IMR-90 (cell line): Measurements from ENCODE around the gene OPHN1. TPM values are rescaled to one million over a fixed set of nuclear protein-coding genes. Genes with fewer than 3 reads are reported as not detected.

Experiments
- ATAC-seq: fragments of 200-7000 bp; cut with Tn5 transposase; 2 replicates; pipeline ENCODE4 v1.9.1; 2020; ENCODE audit warnings: low read depth, mild to moderate bottlenecking, moderate library complexity
- BruUV-seq: library from RNA; stranded (reverse); fragments of 400-500 nt; replicated peaks from 2 replicates; lab custom pipeline; 2021; lab: Mats Ljungman, UMichigan
- CTCF ChIA-PET: fragments of 300-600 bp; formaldehyde crosslinking; extraction: SDS; loops from one replicate; lab custom pipeline; 2021; ENCODE audit warnings: antibody characterized with exemption; lab: Yijun Ruan, JAX
- POLR2A ChIA-PET: fragments of 300-600 bp; sonication (Branson Sonifier 250); formaldehyde crosslinking; loops from one replicate; lab custom pipeline; 2022; ENCODE audit warnings: antibody characterized with exemption; ENCODE audit not compliant: unreplicated experiment; lab: Charles Lee
- DNase-seq: peaks from one replicate; pipeline ENCODE4 v3.0.0; 2013
- H2AFZ ChIP-seq: replicated peaks from 2 replicates; pipeline ENCODE3; 2013; ENCODE audit warnings: low read length, mild to moderate bottlenecking; ENCODE audit not compliant: poor library complexity
- H2AK5ac ChIP-seq: 2 replicates; pipeline ENCODE4 v1.6.1; 2013; ENCODE audit warnings: low read depth, low read length, inconsistent platforms
- H2AK9ac ChIP-seq: replicated peaks from 2 replicates; pipeline ENCODE3; 2013; ENCODE audit warnings: mild to moderate bottlenecking, low read depth, low read length, moderate library complexity; ENCODE audit not compliant: poor library complexity
- H2BK120ac ChIP-seq: 2 replicates; pipeline ENCODE4 v1.6.1; 2013; ENCODE audit warnings: low read depth, low read length, inconsistent platforms
- H2BK15ac ChIP-seq: 3 replicates; pipeline ENCODE4 v1.6.1; 2013; ENCODE audit warnings: low read depth, low read length, inconsistent platforms
- H2BK20ac ChIP-seq: 2 replicates; pipeline ENCODE4 v1.6.1; 2013; ENCODE audit warnings: low read depth, mild to moderate bottlenecking, inconsistent platforms, low read length, moderate library complexity
- H2BK5ac ChIP-seq: 2 replicates; pipeline ENCODE4 v1.6.1; 2013; ENCODE audit warnings: mild to moderate bottlenecking, low read depth, low read length, inconsistent platforms; ENCODE audit not compliant: poor library complexity, severe bottlenecking
- H3K14ac ChIP-seq: replicated peaks from 2 replicates; pipeline ENCODE4 v1.6.1; 2013; ENCODE audit warnings: low read depth, low read length, inconsistent platforms
- H3K18ac ChIP-seq: 2 replicates; pipeline ENCODE4 v1.6.1; 2013; ENCODE audit warnings: low read depth, low read length, control low read depth
- H3K23ac ChIP-seq: 2 replicates; pipeline ENCODE4 v1.6.1; 2013; ENCODE audit warnings: low read depth, low read length, inconsistent platforms
- H3K27ac ChIP-seq: 2 replicates; pipeline ENCODE4 v1.5.1; 2013; ENCODE audit warnings: mild to moderate bottlenecking, control low read depth, low read length; ENCODE audit not compliant: insufficient read depth
- H3K27me3 ChIP-seq: 2 replicates; pipeline ENCODE4 v1.6.1; 2013; ENCODE audit warnings: low read length; ENCODE audit not compliant: control insufficient read depth, insufficient read depth
- H3K36me3 ChIP-seq: 2 replicates; pipeline ENCODE4 v1.6.1; 2013; ENCODE audit warnings: low read length, mixed read lengths; ENCODE audit not compliant: control insufficient read depth, insufficient read depth
- H3K4ac ChIP-seq: 2 replicates; pipeline ENCODE4 v1.6.1; 2013; ENCODE audit warnings: low read depth, low read length, inconsistent platforms
- H3K4me1 ChIP-seq: 2 replicates; pipeline ENCODE4 v1.6.1; 2013; ENCODE audit warnings: low read length, mixed read lengths; ENCODE audit not compliant: control insufficient read depth, insufficient read depth
- H3K4me2 ChIP-seq: 2 replicates; pipeline ENCODE4 v1.6.1; 2013; ENCODE audit warnings: low read depth, mild to moderate bottlenecking, control low read depth, low read length, moderate library complexity
- H3K4me3 ChIP-seq: 2 replicates; pipeline ENCODE4 v1.5.1; 2013; ENCODE audit warnings: low read depth, mild to moderate bottlenecking, control low read depth, low read length, moderate library complexity; ENCODE audit not compliant: insufficient read depth
- H3K56ac ChIP-seq: 2 replicates; pipeline ENCODE4 v1.6.1; 2013; ENCODE audit warnings: low read length, inconsistent platforms; ENCODE audit not compliant: insufficient read depth; ENCODE audit errors: extremely low read depth
- H3K79me1 ChIP-seq, 2 experiments: 2 replicates each; pipeline ENCODE4 v1.6.1; 2013; ENCODE audit warnings: low read length in 2 of 2, inconsistent platforms in 1 of 2, low read depth in 1 of 2
- H3K9ac ChIP-seq: 2 replicates; pipeline ENCODE4 v1.6.1; 2013; ENCODE audit warnings: low read depth, low read length, control low read depth
- H3K9me1 ChIP-seq: 2 replicates; pipeline ENCODE4 v1.6.1; 2013; ENCODE audit warnings: low read length, inconsistent platforms; ENCODE audit not compliant: insufficient read depth
- H3K9me3 ChIP-seq: 2 replicates; pipeline ENCODE4 v1.6.1; 2013; ENCODE audit warnings: low read length; ENCODE audit not compliant: control insufficient read depth, insufficient read depth
- H4K20me1 ChIP-seq: 2 replicates; pipeline ENCODE4 v1.6.1; 2013; ENCODE audit warnings: low read length, inconsistent platforms; ENCODE audit not compliant: insufficient read depth
- H4K5ac ChIP-seq: 2 replicates; pipeline ENCODE4 v1.6.1; 2013; ENCODE audit warnings: mild to moderate bottlenecking, low read depth, low read length, control low read depth
- H4K8ac ChIP-seq, 2 experiments: 2 replicates each; pipeline ENCODE4 v1.6.1; 2013; ENCODE audit warnings: low read depth in 2 of 2, low read length in 2 of 2, control low read depth in 1 of 2, inconsistent platforms in 1 of 2
- H4K91ac ChIP-seq: 2 replicates; pipeline ENCODE4 v1.6.1; 2013; ENCODE audit warnings: low read depth, low read length, inconsistent platforms; ENCODE audit not compliant: insufficient read depth
- BHLHE40 ChIP-seq: fragments of 150-350 bp; IDR thresholded peaks from 2 replicates; pipeline ENCODE4 v1.6.1; 2016; ENCODE audit warnings: mild to moderate bottlenecking, low read depth, low read length
- CEBPB ChIP-seq: IDR thresholded peaks from 2 replicates; pipeline ENCODE4 v1.6.1; 2012; ENCODE audit warnings: low read depth, low read length, improper control_type of control experiment
- CHD1 ChIP-seq: IDR thresholded peaks from 2 replicates; pipeline ENCODE4 v1.6.1; 2012; ENCODE audit warnings: low read depth, low read length, improper control_type of control experiment
- FOS ChIP-seq: fragments of 150-350 bp; IDR thresholded peaks from 2 replicates; pipeline ENCODE4 v1.6.1; 2016; ENCODE audit warnings: low read depth, low read length
- MAFK ChIP-seq: IDR thresholded peaks from 2 replicates; pipeline ENCODE4 v1.6.1; 2012; ENCODE audit warnings: low read depth, low read length, improper control_type of control experiment
- MAZ ChIP-seq: IDR thresholded peaks from 2 replicates; pipeline ENCODE4 v1.6.1; 2012; ENCODE audit warnings: low read depth, mild to moderate bottlenecking, low read length, improper control_type of control experiment, moderate library complexity, borderline replicate concordance
- MXI1 ChIP-seq: IDR thresholded peaks from 2 replicates; pipeline ENCODE4 v1.6.1; 2012; ENCODE audit warnings: low read depth, mild to moderate bottlenecking, low read length, moderate library complexity, borderline replicate concordance
- NFE2L2 ChIP-seq: fragments of 150-350 bp; IDR thresholded peaks from 2 replicates; pipeline ENCODE4 v1.6.1; 2016; ENCODE audit warnings: low read depth, mild to moderate bottlenecking, low read length
- POLR2A ChIP-seq: IDR thresholded peaks from 2 replicates; pipeline ENCODE4 v1.6.1; 2012; ENCODE audit warnings: mild to moderate bottlenecking, low read depth, low read length
- RAD21 ChIP-seq: IDR thresholded peaks from 2 replicates; pipeline ENCODE4 v1.6.1; 2012; ENCODE audit warnings: low read length, improper control_type of control experiment
- RCOR1 ChIP-seq: IDR thresholded peaks from 2 replicates; pipeline ENCODE4 v1.6.1; 2012; ENCODE audit warnings: mild to moderate bottlenecking, low read length, improper control_type of control experiment; ENCODE audit not compliant: insufficient replicate concordance
- RFX5 ChIP-seq: IDR thresholded peaks from 2 replicates; pipeline ENCODE4 v1.8.0; 2012; ENCODE audit warnings: low read depth, mild to moderate bottlenecking, low read length, moderate library complexity
- SMC3 ChIP-seq: fragments of 150-350 bp; IDR thresholded peaks from 2 replicates; pipeline ENCODE4 v1.6.1; 2016; ENCODE audit warnings: low read depth, mild to moderate bottlenecking, antibody characterized with exemption, low read length, moderate library complexity
- WGBS, 2 experiments: methylation state at CpG; one replicate each; pipeline versions ENCODE4 v1.1.5 to v1.1.7; 2013; ENCODE audit warnings: missing lambda C conversion rate in 2 of 2; ENCODE audit not compliant: insufficient read length in 1 of 2; ENCODE audit errors: extremely low coverage in 2 of 2; 5-methylcytosine and 5-hydroxymethylcytosine counted together
- dilution Hi-C: fragments of 300-500 bp; cut with HindIII; formaldehyde crosslinking; loops from one replicate; pipeline ENCODE4 v1.14.3; 2018; ENCODE audit warnings: low sequenced_read_pairs; ENCODE audit not compliant: unreplicated experiment
- in situ Hi-C: fragments of 300-500 bp; cut with MboI; formaldehyde crosslinking; loops from 3 replicates; pipeline ENCODE4 v1.14.3; 2019; ENCODE audit warnings: low sequenced_read_pairs, inconsistent platforms, mixed read lengths
- intact Hi-C: fragments of 100-400 bp; cut with micrococcal nuclease; formaldehyde crosslinking; loops from 2 replicates; pipeline ENCODE4 v1.10.0; 2022
- polyA plus RNA-seq, 3 experiments: library from polyadenylated mRNA; depleted of rRNA; stranded (reverse); fragments of >200 nt; gene quantifications; 2 replicates each; pipeline ENCODE4 v1.2.3, GENCODE V29; 2012; ENCODE audit warnings: low replicate concordance in 1 of 3
- total RNA-seq: library from RNA; depleted of rRNA; stranded (reverse); fragments of >200 nt; gene quantifications from 2 replicates; pipeline ENCODE4 v1.2.3, GENCODE V29; 2012
- TF ChIP-seq, protein P1 (sequence below): fragments of 150-350 bp; IDR thresholded peaks from 2 replicates; pipeline ENCODE4 v1.6.1; 2016; ENCODE audit warnings: low read depth, mild to moderate bottlenecking, low read length, moderate library complexity, borderline replicate concordance
- TF ChIP-seq, protein P2 (sequence below): fragments of 150-350 bp; IDR thresholded peaks from 2 replicates; pipeline ENCODE4 v1.6.1; 2017; ENCODE audit warnings: mild to moderate bottlenecking, antibody characterized with exemption, low read length, low read depth
- TF ChIP-seq, protein P3 (sequence below): conservative IDR thresholded peaks from 2 replicates; pipeline ENCODE4 v1.5.1; 2012; ENCODE audit warnings: mild to moderate bottlenecking, low read depth, low read length, improper control_type of control experiment

OPHN1 gene
- total and polyA plus RNA-seq, 2 of the 4 experiments (the other 2 are of a cell fraction), result 4.0 to 13.1 TPM

DNA sequence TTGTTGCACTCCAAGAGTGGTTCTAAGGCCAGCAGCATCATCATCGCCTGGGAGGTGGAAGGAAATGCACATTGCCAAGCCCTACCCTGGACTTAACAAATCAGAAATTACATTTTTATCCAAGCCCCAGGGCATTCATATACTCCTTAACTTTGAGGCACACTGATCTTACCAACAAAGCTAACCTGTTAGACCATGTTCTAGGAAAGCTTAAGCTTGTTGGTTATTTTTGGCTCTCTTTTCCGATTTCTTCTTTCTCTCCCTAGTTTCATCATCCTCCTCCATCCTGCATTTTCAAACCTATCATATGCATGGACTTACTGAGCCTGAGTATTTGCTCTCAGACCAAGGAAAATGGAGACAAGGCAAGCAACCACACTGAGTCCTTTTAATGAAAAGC lies 133.4 kb downstream of the OPHN1 start:
- H3K18ac ChIP-seq, result no peak overlapping the region
- no peak overlapping the region for H3K9ac ChIP-seq
- no peaks in the 10 kb centered on the region for H3K9me3 ChIP-seq
- dilution Hi-C loops, result no loop called here
- H3K27ac ChIP-seq, result no peak overlapping the region
- TF ChIP-seq CHD1 (no peak), RAD21 (no peak), MAFK (no peak), MXI1 (no peak), CEBPB (no peak), BHLHE40 (no peak), MAZ (no peak), FOS (no peak), NFE2L2 (no peak), SMC3 (no peak), RFX5 (no peak), RCOR1 (no peak), POLR2A (no peak)
- TF ChIP-seq, protein P1, sequence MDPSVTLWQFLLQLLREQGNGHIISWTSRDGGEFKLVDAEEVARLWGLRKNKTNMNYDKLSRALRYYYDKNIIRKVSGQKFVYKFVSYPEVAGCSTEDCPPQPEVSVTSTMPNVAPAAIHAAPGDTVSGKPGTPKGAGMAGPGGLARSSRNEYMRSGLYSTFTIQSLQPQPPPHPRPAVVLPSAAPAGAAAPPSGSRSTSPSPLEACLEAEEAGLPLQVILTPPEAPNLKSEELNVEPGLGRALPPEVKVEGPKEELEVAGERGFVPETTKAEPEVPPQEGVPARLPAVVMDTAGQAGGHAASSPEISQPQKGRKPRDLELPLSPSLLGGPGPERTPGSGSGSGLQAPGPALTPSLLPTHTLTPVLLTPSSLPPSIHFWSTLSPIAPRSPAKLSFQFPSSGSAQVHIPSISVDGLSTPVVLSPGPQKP, result no peak
- TF ChIP-seq, protein P2, sequence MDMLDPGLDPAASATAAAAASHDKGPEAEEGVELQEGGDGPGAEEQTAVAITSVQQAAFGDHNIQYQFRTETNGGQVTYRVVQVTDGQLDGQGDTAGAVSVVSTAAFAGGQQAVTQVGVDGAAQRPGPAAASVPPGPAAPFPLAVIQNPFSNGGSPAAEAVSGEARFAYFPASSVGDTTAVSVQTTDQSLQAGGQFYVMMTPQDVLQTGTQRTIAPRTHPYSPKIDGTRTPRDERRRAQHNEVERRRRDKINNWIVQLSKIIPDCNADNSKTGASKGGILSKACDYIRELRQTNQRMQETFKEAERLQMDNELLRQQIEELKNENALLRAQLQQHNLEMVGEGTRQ, result no peak
- TF ChIP-seq, protein P3, sequence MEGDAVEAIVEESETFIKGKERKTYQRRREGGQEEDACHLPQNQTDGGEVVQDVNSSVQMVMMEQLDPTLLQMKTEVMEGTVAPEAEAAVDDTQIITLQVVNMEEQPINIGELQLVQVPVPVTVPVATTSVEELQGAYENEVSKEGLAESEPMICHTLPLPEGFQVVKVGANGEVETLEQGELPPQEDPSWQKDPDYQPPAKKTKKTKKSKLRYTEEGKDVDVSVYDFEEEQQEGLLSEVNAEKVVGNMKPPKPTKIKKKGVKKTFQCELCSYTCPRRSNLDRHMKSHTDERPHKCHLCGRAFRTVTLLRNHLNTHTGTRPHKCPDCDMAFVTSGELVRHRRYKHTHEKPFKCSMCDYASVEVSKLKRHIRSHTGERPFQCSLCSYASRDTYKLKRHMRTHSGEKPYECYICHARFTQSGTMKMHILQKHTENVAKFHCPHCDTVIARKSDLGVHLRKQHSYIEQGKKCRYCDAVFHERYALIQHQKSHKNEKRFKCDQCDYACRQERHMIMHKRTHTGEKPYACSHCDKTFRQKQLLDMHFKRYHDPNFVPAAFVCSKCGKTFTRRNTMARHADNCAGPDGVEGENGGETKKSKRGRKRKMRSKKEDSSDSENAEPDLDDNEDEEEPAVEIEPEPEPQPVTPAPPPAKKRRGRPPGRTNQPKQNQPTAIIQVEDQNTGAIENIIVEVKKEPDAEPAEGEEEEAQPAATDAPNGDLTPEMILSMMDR, result no peak
- H4K20me1 ChIP-seq, result no peaks in the 10 kb centered on the region
- no peak overlapping the region for H4K91ac ChIP-seq
- no peak overlapping the region for H2BK5ac ChIP-seq
- no peaks in the 10 kb centered on the region for H3K36me3 ChIP-seq
- H3K4me2 ChIP-seq, result no peak overlapping the region
- ChIA-PET POLR2A (no interaction called here), CTCF (no interaction called here)
- intact Hi-C loops, result no loop called here
- no peak overlapping the region for H2BK20ac ChIP-seq
- BruUV-seq, result no TSS peak
- in situ Hi-C loops, result no loop called here
- no peak overlapping the region for H2AK5ac ChIP-seq
- peaks cover 3% of the 10 kb centered on the region; the same call in 1 of the 2 replicates for H3K27me3 ChIP-seq
- no peak overlapping the region for H2AK9ac ChIP-seq
- no peaks in the 10 kb centered on the region for H3K4me1 ChIP-seq
- H2BK120ac ChIP-seq, result no peak overlapping the region
- no CpG with 5 or more reads among the region's 2 CpGs for WGBS, 2 experiments
- H2BK15ac ChIP-seq, result no peak overlapping the region
- H3K56ac ChIP-seq, result no peak overlapping the region
- no peak overlapping the region for H4K5ac ChIP-seq
- no peaks in the 10 kb centered on the region for H3K9me1 ChIP-seq
- H3K14ac ChIP-seq, result no peak overlapping the region
- no peak overlapping the region for H3K23ac ChIP-seq
- DNase-seq (peak; percentile 1), ATAC-seq (no peak)
- H3K4me3 ChIP-seq, result no peak overlapping the region
- H4K8ac ChIP-seq, result no peak overlapping the region
- no peaks in the 10 kb centered on the region for H3K79me1 ChIP-seq
- no peak overlapping the region for H3K4ac ChIP-seq
- H2AFZ ChIP-seq, result no peak overlapping the region
